Pulmonary artery endothelial cell (primary cell): ENCODE results near the gene UNK. TPM values are rescaled to one million over a fixed set of nuclear protein-coding genes. Genes with fewer than 3 reads are reported as not detected.

Experiments
- DNase-seq: peaks from one replicate; pipeline ENCODE4 v3.0.0-alpha.2; 2011; ENCODE audit warnings: low read depth, low spot score
- total RNA-seq: library from RNA; depleted of rRNA; stranded (reverse); fragments of >200 nt; gene quantifications from 2 replicates; pipeline ENCODE4 v1.2.3, GENCODE V29; 2014

UNK gene
- total RNA-seq, 1 donor from 2014 or later = 7.6 TPM

DNA sequence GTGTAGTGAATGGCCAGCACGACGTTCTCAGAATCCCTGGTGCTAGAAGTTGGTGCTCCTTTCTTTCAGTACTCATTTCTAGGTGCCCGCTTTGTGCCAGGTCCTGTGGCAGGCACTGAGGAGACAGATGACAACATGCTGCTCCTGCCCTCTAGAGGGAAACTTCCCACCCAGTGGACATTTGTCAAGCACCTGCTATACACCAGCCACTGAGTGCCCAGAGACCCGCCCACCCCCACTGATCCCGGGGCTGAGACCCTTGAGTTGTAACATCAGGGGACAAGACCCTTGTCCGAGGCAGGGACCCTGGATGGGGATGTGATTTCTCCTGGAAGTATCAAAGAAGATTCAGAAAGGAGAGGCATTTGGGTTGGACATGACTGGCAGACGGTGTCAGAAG is 34.5 kb downstream of the UNK start:
- no peak for DNase-seq

GRCh38 chr17:75819678-75820077 is 35.1 kb downstream of the UNK start:
- no peak for DNase-seq

- no peak for DNase-seq
Observed at GRCh38 chr17:75820094-75821080, 35.8 kb downstream of the UNK start.

- no peak for DNase-seq
Observed at GRCh38 chr17:75821552-75821951, 36.9 kb downstream of the UNK start.

DNA sequence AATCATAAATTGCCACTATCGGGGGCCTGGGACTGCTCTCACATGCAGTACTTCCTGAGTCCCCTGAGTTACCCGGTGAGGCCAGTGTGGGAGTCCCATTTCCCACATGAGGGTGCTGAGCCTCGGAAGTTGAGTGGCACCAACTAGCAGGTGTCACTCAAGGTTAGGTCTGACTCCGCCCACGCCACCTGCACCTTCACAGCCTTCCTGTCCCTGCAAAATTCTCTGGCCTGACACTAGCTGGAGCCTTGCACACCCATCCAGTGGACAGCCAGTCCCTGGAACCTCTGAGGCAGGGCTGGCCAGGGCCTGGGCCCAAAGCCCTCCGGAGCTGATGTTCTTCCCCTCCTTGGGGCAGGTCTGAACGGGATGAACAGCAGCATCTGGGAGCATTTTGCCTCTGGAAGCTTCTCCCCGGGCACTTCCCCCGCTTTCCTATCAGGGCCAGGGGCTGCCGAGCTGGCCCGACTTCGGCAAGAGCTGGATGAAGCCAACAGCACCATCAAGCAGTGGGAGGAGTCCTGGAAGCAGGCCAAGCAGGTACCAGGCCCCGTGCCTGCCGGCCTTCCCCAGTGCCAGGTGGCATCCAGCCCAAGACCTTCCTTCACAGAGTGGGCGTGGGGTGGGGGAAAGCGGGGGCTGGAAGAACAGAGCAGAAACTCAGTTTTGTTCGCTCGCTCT is 37.7 kb downstream of the UNK start:
- no peak for DNase-seq

- DNase-seq = no peak
Observed at GRCh38 chr17:75822800-75823166, 38.2 kb downstream of the UNK start.

DNA sequence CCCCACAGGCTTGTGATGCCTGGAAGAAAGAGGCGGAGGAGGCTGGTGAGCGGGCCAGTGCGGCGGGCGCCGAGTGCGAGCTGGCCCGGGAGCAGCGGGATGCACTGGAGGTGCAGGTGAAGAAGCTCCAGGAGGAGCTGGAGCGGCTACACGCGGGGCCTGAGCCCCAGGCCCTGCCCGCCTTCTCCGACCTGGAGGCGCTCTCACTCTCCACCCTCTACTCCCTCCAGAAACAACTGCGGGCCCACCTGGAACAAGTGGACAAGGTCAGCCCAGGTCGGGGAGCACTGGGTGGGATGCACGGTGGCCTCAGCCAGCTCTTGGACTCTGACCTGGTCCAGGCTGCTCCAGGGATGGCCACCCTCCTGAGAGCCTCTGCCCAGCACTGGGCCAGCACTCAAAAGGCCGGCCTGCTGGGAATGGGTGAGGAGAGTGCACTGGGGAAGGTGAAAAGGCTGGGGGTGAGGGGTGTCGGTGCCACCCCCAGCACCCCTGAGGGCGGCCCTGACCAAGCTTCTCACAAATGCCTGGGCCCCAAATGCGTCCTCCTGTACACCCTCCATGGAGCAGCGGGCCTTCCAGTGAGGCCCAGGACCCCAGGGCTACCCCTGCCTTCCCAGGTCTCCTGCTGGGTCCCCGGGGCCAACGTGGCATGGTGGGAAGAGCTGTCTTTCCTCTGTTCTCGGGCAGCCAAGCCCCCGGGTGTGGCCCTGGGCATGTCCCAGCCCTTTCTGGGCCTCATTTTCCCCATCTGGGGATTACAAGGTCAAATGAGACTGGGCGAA is 38.8 kb downstream of the UNK start:
- DNase-seq = no peak

- DNase-seq = no peak
Observed at GRCh38 chr17:75824050-75824552, 39.5 kb downstream of the UNK start.

DNA sequence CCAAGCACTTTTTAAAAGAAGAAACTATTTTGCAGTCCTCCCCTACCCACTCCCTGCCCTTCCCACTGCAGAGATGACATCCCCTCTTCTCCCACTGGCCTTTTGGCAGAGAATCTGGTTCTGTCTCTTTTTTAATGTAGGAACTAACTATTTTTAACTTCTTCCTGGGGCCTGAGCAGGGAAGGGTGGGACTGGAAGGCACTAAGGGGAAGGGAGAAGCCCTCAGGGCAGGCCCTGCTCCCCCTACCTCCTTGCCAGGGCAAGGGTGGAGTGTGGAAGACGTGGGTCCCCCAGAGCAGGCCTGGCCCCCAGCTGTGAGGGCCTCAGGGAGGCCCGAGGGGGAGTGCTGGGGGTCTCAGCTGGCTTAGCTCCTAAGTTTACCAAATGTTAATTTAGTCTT is 40.1 kb downstream of the UNK start:
- DNase-seq = no peak

GRCh38 chr17:75825149-75825552 is 40.5 kb downstream of the UNK start:
- no peak for DNase-seq

- DNase-seq = no peak
Observed at GRCh38 chr17:75825748-75826370, 41.3 kb downstream of the UNK start.

- DNase-seq = no peak
Observed at GRCh38 chr17:75826561-75827307, 42.1 kb downstream of the UNK start.

GRCh38 chr17:75827308-75828075 is 42.9 kb downstream of the UNK start:
- DNase-seq = peak; percentile 36

DNA sequence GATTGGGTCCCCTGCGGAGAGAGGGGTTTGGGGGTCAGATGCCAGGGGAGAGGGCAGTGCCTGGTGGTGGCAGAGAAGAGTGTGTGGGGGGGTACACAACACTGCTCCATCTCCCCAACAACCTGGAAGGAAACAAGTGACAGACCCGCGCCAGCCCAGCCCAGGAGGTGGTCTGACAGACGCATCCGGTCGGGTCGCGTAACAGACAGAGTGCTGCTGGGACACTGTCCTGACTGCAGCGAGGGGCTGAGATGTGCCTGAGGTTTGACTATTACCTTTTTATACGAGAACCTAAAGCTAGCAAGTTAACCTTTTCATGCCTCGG is 43.4 kb downstream of the UNK start:
- DNase-seq = no peak

DNA sequence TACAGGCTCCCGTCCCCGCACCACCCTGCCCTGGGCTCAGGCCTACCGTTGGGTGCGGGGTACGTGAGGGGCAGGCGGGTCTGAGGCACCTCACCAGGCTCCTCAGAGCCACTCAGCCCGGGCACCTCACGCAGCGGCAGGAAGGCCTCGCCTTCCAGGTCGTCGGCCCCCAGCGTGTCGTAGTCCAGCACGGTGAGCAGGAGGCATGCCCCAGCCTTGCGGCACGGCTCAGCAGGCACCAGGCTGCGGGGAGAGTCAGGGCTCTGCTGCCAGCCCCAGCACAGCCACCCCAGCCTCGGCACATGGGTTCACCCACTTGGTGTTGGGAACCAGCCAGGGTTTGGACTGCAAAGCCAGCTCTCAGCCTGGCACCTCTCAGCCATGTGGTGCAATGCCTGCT is 44.1 kb downstream of the UNK start:
- no peak for DNase-seq

DNA sequence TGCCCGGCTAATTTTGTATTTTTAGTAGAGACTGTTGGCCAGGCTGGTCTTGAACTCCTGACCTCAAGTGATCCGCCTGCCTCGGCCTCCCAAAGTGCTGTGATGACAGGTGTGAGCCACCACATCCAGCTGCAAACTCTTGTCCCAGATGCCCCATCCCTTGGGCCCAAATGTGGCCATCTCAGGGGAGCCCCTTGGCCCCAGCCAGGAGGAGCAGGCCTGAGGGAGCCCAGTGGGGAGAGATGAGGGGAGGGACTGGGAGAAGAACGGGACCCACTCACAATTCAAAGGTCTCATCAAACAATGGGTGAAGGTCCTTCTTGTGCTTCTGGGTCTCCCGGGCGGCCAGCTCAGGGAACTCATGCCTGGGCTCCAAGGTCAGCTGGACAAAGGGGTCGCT is 45.1 kb downstream of the UNK start:
- DNase-seq = no peak

GRCh38 chr17:75830164-75831031 is 45.8 kb downstream of the UNK start:
- no peak for DNase-seq

- no peak for DNase-seq
Observed at GRCh38 chr17:75831032-75831571, 46.5 kb downstream of the UNK start.
